SK-N-MC (cell line): ENCODE results near the gene MUS81.

Source experiments
- EZH2 ChIP-seq: fragments of 200-600 bp; sonication (generic); IDR thresholded peaks from one replicate; pipeline ENCODE4 v1.6.1; 2017; ENCODE audit warnings: antibody characterized with exemption
- FOXP2 ChIP-seq: optimal IDR thresholded peaks from 2 replicates; pipeline ENCODE3; 2011; ENCODE audit warnings: mild to moderate bottlenecking, moderate library complexity; ENCODE audit not compliant: insufficient read depth; ENCODE audit errors: extremely low read length, control extremely low read depth
- POLR2AphosphoS5 ChIP-seq: IDR thresholded peaks from 2 replicates; pipeline ENCODE4 v1.6.1; 2012; ENCODE audit warnings: mild to moderate bottlenecking, low read depth, low read length, borderline replicate concordance

DNA sequence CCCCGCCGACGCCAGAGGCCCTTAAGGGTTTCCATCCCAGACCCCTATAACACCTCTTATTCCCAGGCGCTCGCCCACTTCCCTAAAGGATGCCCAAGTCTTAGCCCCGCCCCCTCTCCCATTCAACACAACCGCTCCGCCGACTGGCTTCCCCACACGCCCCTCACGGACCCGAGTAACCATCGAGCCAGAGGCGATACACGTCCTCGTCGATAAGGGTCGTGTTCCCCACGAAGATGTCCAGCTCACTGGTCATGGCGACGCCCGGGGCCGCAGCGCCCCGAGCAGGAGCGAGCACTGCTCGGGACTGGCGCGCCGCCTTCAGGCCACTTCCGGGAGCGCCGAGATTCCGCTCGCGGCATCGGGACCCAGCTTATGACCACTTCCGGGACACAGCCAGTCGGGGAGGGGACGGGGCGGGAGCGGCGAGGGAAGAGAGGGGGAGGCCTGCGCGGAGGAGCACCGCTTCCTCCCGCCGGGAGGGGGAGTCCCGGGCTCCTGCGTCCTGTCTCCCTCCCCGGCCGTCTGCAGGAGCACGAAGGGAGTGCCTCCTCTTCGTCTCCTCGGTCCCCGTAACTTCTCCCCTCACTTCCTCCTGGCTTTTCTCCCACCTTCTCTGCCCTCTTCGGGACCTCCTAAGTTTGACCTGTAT is 28.1 kb downstream of the MUS81 start, which contains the start of gene FIBP:
- TF ChIP-seq EZH2 (no peak), POLR2AphosphoS5 (peak; percentile 97), FOXP2 (no peak)
